A549 (cell line): ENCODE results near the gene DPCD. TPM values are rescaled to one million over a fixed set of nuclear protein-coding genes. Genes with fewer than 3 reads are reported as not detected.

Experiments
- ATAC-seq, 2 experiments: fragments of 200-7000 bp in 1 of 2; fragments of >200 bp in 1 of 2; cut with Nextera tagmentation in 1 of 2; cut with Tn5 transposase in 1 of 2; 3 replicates each; pipeline versions ENCODE4 v1.8.0 to v1.9.1; 2018 to 2020; ENCODE audit warnings: mild to moderate bottlenecking in 1 of 2, moderate library complexity in 1 of 2
- CTCF ChIA-PET: fragments of 300-600 bp; sonication (Branson Sonifier 250); formaldehyde crosslinking; extraction: SDS; loops from one replicate; lab custom pipeline; 2021; ENCODE audit warnings: antibody characterized with exemption, inconsistent platforms; lab: Yijun Ruan, JAX
- POLR2A ChIA-PET: fragments of 350-600 bp; formaldehyde crosslinking; extraction: SDS; loops from one replicate; lab custom pipeline; 2021; ENCODE audit warnings: antibody characterized with exemption, inconsistent platforms; lab: Yijun Ruan, JAX
- DNase-seq, 2 experiments: peaks; one replicate each; pipeline versions ENCODE4 v3.0.0 to v3.0.0-alpha.2; 2011 to 2016; ENCODE audit warnings: low read depth in 1 of 2, low spot score in 1 of 2
- FAIRE-seq: peaks from 2 replicates; lab custom pipeline; 2011; peaks lifted over from hg19 to GRCh38; lab: Jason Lieb, UNC
- H3K27ac ChIP-seq, 2 experiments: fragments of >200 bp; sonication (Bioruptor Twin); formaldehyde crosslinking; 3 replicates each; pipeline ENCODE4 v1.5.1; 2016 to 2017
- H3K4me1 ChIP-seq: fragments of >200 bp; sonication (Bioruptor Twin); formaldehyde crosslinking; 3 replicates; pipeline ENCODE4 v1.6.1; 2016
- H3K4me2 ChIP-seq: fragments of >200 bp; sonication (Bioruptor Twin); formaldehyde crosslinking; 3 replicates; pipeline ENCODE4 v1.6.1; 2016
- H3K4me3 ChIP-seq: fragments of >200 bp; sonication (Bioruptor Twin); formaldehyde crosslinking; 3 replicates; pipeline ENCODE4 v1.5.1; 2016
- H3K9me3 ChIP-seq: fragments of >200 bp; sonication (Bioruptor Twin); formaldehyde crosslinking; 3 replicates; pipeline ENCODE4 v1.6.1; 2016
- BCL3 ChIP-seq: fragments of >200 bp; sonication (Bioruptor Twin); formaldehyde crosslinking; IDR thresholded peaks from 3 replicates; pipeline ENCODE4 v1.6.1; 2016
- CHD2 ChIP-seq: fragments of 150-350 bp; IDR thresholded peaks from 2 replicates; pipeline ENCODE4 v1.6.1; 2014; ENCODE audit warnings: low read length; ENCODE audit not compliant: partially characterized antibody
- CTCF ChIP-seq: fragments of >200 bp; sonication (Bioruptor Twin); formaldehyde crosslinking; IDR thresholded peaks from 3 replicates; pipeline ENCODE4 v1.5.1; 2016
- EHMT2 ChIP-seq: fragments of 200-600 bp; sonication (generic); IDR thresholded peaks from 2 replicates; pipeline ENCODE4 v1.6.1; 2016; ENCODE audit warnings: antibody characterized with exemption, low read depth, mild to moderate bottlenecking, moderate library complexity
- ELK1 ChIP-seq: fragments of 150-350 bp; IDR thresholded peaks from 2 replicates; pipeline ENCODE4 v1.6.1; 2014; ENCODE audit warnings: low read depth, mild to moderate bottlenecking, low read length
- FOSB ChIP-seq: fragments of 250-450 bp; sonication (Bioruptor Pico); IDR thresholded peaks from 2 replicates; pipeline ENCODE4 v1.5.0; 2020; ENCODE audit warnings: mild to moderate bottlenecking, moderate library complexity
- FOXS1 ChIP-seq: fragments of 250-450 bp; sonication (Bioruptor Pico); IDR thresholded peaks from 2 replicates; pipeline ENCODE4 v1.5.0; 2020; ENCODE audit warnings: mild to moderate bottlenecking, moderate library complexity
- HEYL ChIP-seq: fragments of 250-450 bp; sonication (Bioruptor Pico); IDR thresholded peaks from 2 replicates; pipeline ENCODE4 v1.8.0; 2021; ENCODE audit warnings: mild to moderate bottlenecking, moderate library complexity
- HMGXB4 ChIP-seq: fragments of 250-450 bp; sonication (Bioruptor Pico); IDR thresholded peaks from 2 replicates; pipeline ENCODE4 v1.5.0; 2021; ENCODE audit warnings: mild to moderate bottlenecking, moderate library complexity, borderline replicate concordance
- KDM1A ChIP-seq: fragments of 200-600 bp; sonication (generic); IDR thresholded peaks from 2 replicates; pipeline ENCODE4 v1.6.1; 2016; ENCODE audit warnings: low read depth, mild to moderate bottlenecking
- MAFK ChIP-seq: fragments of 450-650 bp; IDR thresholded peaks from 2 replicates; pipeline ENCODE4 v1.6.1; 2014; ENCODE audit not compliant: partially characterized antibody
- PBX3 ChIP-seq: IDR thresholded peaks from 2 replicates; pipeline ENCODE4 v1.6.1; 2012
- POLR2AphosphoS2 ChIP-seq: conservative IDR thresholded peaks from 2 replicates; pipeline ENCODE4 v1.6.1; 2012; ENCODE audit warnings: low read length, improper control_type of control experiment, inconsistent platforms
- RAD21 ChIP-seq, 2 experiments: fragments of >200 bp in 1 of 2; sonication (Bioruptor Twin) in 1 of 2; formaldehyde crosslinking in 1 of 2; IDR thresholded peaks in 1 of 2; conservative IDR thresholded peaks in 1 of 2; 2 replicates in 1 of 2; 3 replicates in 1 of 2; pipeline ENCODE4 v1.6.1; 2012 to 2018; ENCODE audit warnings: inconsistent platforms in 1 of 2
- REST ChIP-seq: fragments of 200-600 bp; sonication (generic); IDR thresholded peaks from 2 replicates; pipeline ENCODE4 v1.6.1; 2016; ENCODE audit warnings: antibody characterized with exemption, mild to moderate bottlenecking, moderate library complexity
- SMC3 ChIP-seq: fragments of >200 bp; sonication (Bioruptor Twin); formaldehyde crosslinking; IDR thresholded peaks from 3 replicates; pipeline ENCODE4 v1.6.1; 2018; ENCODE audit warnings: inconsistent platforms
- SREBF2 ChIP-seq: fragments of 450-650 bp; IDR thresholded peaks from 2 replicates; pipeline ENCODE4 v1.6.1; 2014; ENCODE audit warnings: mild to moderate bottlenecking, moderate library complexity
- USF2 ChIP-seq: fragments of 450-650 bp; IDR thresholded peaks from 2 replicates; pipeline ENCODE4 v1.6.1; 2014; ENCODE audit warnings: antibody characterized with exemption
- ZFP36 ChIP-seq: fragments of 450-650 bp; IDR thresholded peaks from 2 replicates; pipeline ENCODE4 v1.6.1; 2014; ENCODE audit warnings: borderline replicate concordance; ENCODE audit not compliant: partially characterized antibody
- WGBS: methylation state at CpG from one replicate; pipeline ENCODE4 v1.1.6; 2017; ENCODE audit errors: missing lambda C conversion rate; 5-methylcytosine and 5-hydroxymethylcytosine counted together
- polyA plus RNA-seq, 4 experiments: library from polyadenylated mRNA; depleted of rRNA in 3 of 4; stranded (reverse); fragments of >200 nt; fragmentation: RNase III in 1 of 4; extraction: RNeasy Plus Mini Kit Qiagen cat#74134 plus additional on column Dnase treatment in 1 of 4; gene quantifications; 2 replicates in 3 of 4; 3 replicates in 1 of 4; pipeline ENCODE4 v1.2.3, GENCODE V29; 2011 to 2017

The DPCD gene
- polyA plus RNA-seq, 2 of the 4 experiments (the other 2 are of a cell fraction) = 37.4 to 40.8 TPM

- TF ChIP-seq HMGXB4 (CRISPR knock-in tag) (no peak), RAD21 (conservative IDR thresholded peaks at IDR 0.05 in 1 of 2, IDR thresholded peaks at IDR 0.05 in 1 of 2) (no peak), SMC3 (no peak), FOSB (CRISPR knock-in tag) (no peak), MAFK (no peak), HEYL (CRISPR knock-in tag) (no peak), SREBF2 (no peak)
These were observed 28.4 kb downstream of the DPCD start (continued) for GRCh38 chr10:101616415-101617101.

GRCh38 chr10:101617102-101617823, 29.1 kb downstream of the DPCD start:
- FAIRE-seq = no peak
- H3K27ac ChIP-seq = no peak overlapping the region

More at GRCh38 chr10:101617102-101617823, 29.1 kb downstream of the DPCD start:
- peak in 1 of 2 experiments; percentile 24 for DNase-seq
- H3K9me3 ChIP-seq = no peaks in the 10 kb centered on the region
- POLR2A ChIA-PET = no interaction called here
- no peak for TF ChIP-seq USF2
- TF ChIP-seq FOXS1 (CRISPR knock-in tag) = no peak
- no peak for TF ChIP-seq BCL3
- no peak for TF ChIP-seq KDM1A
- TF ChIP-seq EHMT2 = no peak
- TF ChIP-seq PBX3 = no peak
- TF ChIP-seq HEYL (CRISPR knock-in tag) = no peak
- TF ChIP-seq CHD2 = no peak
- TF ChIP-seq REST = no peak
- TF ChIP-seq POLR2AphosphoS2 = no peak
- no peak for TF ChIP-seq CTCF
- no peak for TF ChIP-seq ELK1
- TF ChIP-seq ZFP36 = no peak
- TF ChIP-seq, all 56 proteins: peak for 0
- peak; percentile 45 to 56; a peak in 3 of 6 replicates for ATAC-seq
- Histone ChIP-seq H3K4me3 (no peak overlapping the region), H3K4me1 (no peaks in the 10 kb centered on the region), H3K4me2 (no peak overlapping the region)
- WGBS = 95% methylated on average over 8 of the region's 8 CpGs
- CTCF ChIA-PET = interaction anchor here (1.1 to 4.5 kb wide), 6 partner anchors 10 to 402 kb away, joined by 3 to 19 read pairs (median 5); no protein-coding TSS in a partner anchor
